ENCODE measurements around the gene ATPAF2. TPM values are rescaled to one million over a fixed set of nuclear protein-coding genes. Genes with fewer than 3 reads are reported as not detected.

The ATPAF2 gene
- total RNA-seq, 3 donors from 2014 or later (not counting 1 experiment from before 2014, with no cell fraction given), result 31.4 to 43.4 (median 41.5) TPM

DNA sequence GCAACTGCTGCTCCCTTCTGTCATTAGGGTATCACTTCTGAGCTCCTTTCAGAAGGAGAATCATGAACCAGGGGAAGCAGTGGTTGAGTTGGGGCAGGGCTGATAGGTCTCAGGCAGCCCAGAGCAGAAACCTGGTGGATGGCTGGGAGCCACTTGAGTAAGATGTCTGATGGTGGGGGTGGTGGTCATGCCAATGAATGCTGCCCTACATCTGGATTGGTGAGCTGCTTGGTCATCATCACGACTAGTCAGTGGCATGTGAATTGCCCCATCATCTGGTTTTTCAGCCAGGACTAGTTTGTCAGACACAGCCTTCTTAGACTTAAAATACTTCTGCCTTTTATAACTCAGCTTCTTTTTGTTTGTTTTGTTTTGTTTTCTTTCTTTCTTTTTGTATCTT lies 2.8 kb upstream of the ATPAF2 start:
- Histone ChIP-seq H3K4me3 (ENCODE audit: low read length) (no peak overlapping the region), H3K4me1 (ENCODE audit: control insufficient read depth, insufficient read depth, low read length) (peaks cover 28% of the 10 kb centered on the region), H3K36me3 (ENCODE audit: control insufficient read depth, insufficient read depth, low read length) (peaks cover 4% of the 10 kb centered on the region), H3K27me3 (ENCODE audit: control insufficient read depth, insufficient read depth, low read length) (no peaks in the 10 kb centered on the region), H3K9me3 (ENCODE audit: control insufficient read depth, insufficient read depth, low read length) (no peaks in the 10 kb centered on the region), H3K27ac (ENCODE audit: low read length) (no peak overlapping the region)
- WGBS (ENCODE audit: insufficient coverage), result 50% methylated on average over 1 of the region's 1 CpG
- Mint-ChIP-seq H3K9me3 (no peaks in the 10 kb centered on the region), H3K4me1 (peaks cover 45 to 52% of the 10 kb centered on the region in 2 donors), H3K4me3 (peak overlapping the region; percentile 66), H3K27ac (peak overlapping the region; percentile 6 to 87), H3K36me3 (no peaks in the 10 kb centered on the region), H3K27me3 (ENCODE audit: low read depth in 2 of 2) (no peaks in the 10 kb centered on the region)
- ATAC-seq, result no peak
- no peak for DNase-seq
- intact Hi-C loops (cut with micrococcal nuclease), result no loop called here
- no peak for TF ChIP-seq CTCF (IDR thresholded peaks at IDR 0.05)

DNA sequence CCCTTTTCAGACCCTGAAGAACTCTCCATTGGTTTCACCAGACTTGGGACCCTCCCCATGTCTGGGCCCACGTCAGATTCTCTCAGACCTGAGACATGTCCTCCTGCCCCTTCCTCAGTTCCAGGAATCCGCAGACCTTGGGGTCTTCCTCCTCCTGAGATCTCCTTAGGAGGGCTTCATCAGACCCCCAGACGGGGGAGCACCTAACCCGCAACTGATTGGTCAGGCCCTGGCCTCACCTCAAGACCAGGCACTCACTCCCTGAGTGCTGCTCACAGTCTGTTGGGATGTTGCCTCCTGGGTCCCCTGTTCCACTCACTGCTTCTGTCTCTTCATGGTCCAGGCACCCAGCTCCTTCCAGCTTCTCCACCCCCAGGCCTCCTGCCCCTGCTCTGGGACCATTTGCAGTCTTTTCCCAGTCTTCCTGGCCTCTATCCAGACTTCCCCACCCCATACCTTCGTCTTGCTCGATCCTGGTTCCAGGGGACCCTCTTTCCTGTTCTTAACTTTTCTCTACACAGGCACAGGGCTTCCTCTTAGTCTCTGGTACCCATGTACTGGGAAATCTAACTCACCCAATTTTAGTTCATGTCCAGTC lies 1.4 kb upstream of the ATPAF2 start:
- Mint-ChIP-seq H3K27ac (peak overlapping the region; percentile 79 to 87), H3K36me3 (no peaks in the 10 kb centered on the region), H3K4me3 (peak overlapping the region; percentile 92), H3K4me1 (peaks cover 45 to 52% of the 10 kb centered on the region in 2 donors), H3K27me3 (ENCODE audit: low read depth in 2 of 2) (no peaks in the 10 kb centered on the region), H3K9me3 (no peaks in the 10 kb centered on the region)
- WGBS (ENCODE audit: insufficient coverage), result 51% methylated on average over 6 of the region's 6 CpGs
- H3K4me1 ChIP-seq (ENCODE audit: control insufficient read depth, insufficient read depth, low read length), result peaks cover 28% of the 10 kb centered on the region
- H3K27me3 ChIP-seq (ENCODE audit: control insufficient read depth, insufficient read depth, low read length), result no peaks in the 10 kb centered on the region
- no peak for ATAC-seq
- H3K27ac ChIP-seq (ENCODE audit: low read length), result no peak overlapping the region
- peak overlapping the region; percentile 89 for H3K4me3 ChIP-seq (ENCODE audit: low read length)
- TF ChIP-seq CTCF (IDR thresholded peaks at IDR 0.05), result no peak
- H3K36me3 ChIP-seq (ENCODE audit: control insufficient read depth, insufficient read depth, low read length), result peaks cover 4% of the 10 kb centered on the region
- H3K9me3 ChIP-seq (ENCODE audit: control insufficient read depth, insufficient read depth, low read length), result no peaks in the 10 kb centered on the region
- intact Hi-C loops (cut with micrococcal nuclease), result no loop called here
- no peak for DNase-seq

GRCh38 chr17:18039535-18040260 lies 730 bp upstream of the ATPAF2 start:
- H3K4me3 Mint-ChIP-seq, result peak overlapping the region; percentile 93
- Histone ChIP-seq H3K27me3 (ENCODE audit: control insufficient read depth, insufficient read depth, low read length) (no peaks in the 10 kb centered on the region), H3K36me3 (ENCODE audit: control insufficient read depth, insufficient read depth, low read length) (peaks cover 2% of the 10 kb centered on the region), H3K27ac (ENCODE audit: low read length) (peak overlapping the region; percentile 60), H3K4me3 (ENCODE audit: low read length) (peak overlapping the region; percentile 89), H3K9me3 (ENCODE audit: control insufficient read depth, insufficient read depth, low read length) (no peaks in the 10 kb centered on the region), H3K4me1 (ENCODE audit: control insufficient read depth, insufficient read depth, low read length) (peaks cover 28% of the 10 kb centered on the region)
- H3K4me1 Mint-ChIP-seq, result peaks cover 45 to 52% of the 10 kb centered on the region in 2 donors
- peak overlapping the region; percentile 79 to 87 for H3K27ac Mint-ChIP-seq
- H3K9me3 Mint-ChIP-seq, result no peaks in the 10 kb centered on the region
- no peak for DNase-seq
- no peaks in the 10 kb centered on the region for H3K27me3 Mint-ChIP-seq (ENCODE audit: low read depth in 2 of 2)
- under 1% methylated on average over 81 of the region's 81 CpGs for WGBS (ENCODE audit: insufficient coverage)
- intact Hi-C loops (cut with micrococcal nuclease), result loop anchor here (1.0 to 5.0 kb wide), 2 partner anchors 67 to 357 kb away; partner anchors contain the start of genes DRC3, RAI1 and TOM1L2
- no peak for TF ChIP-seq CTCF (IDR thresholded peaks at IDR 0.05)
- peak; percentile 27 to 45 (median 42) for ATAC-seq
- no peaks in the 10 kb centered on the region for H3K36me3 Mint-ChIP-seq

Measured in natural killer cell (primary cell).